ENCODE measurements around the gene TNFRSF1B.

The TNFRSF1B gene

DNA sequence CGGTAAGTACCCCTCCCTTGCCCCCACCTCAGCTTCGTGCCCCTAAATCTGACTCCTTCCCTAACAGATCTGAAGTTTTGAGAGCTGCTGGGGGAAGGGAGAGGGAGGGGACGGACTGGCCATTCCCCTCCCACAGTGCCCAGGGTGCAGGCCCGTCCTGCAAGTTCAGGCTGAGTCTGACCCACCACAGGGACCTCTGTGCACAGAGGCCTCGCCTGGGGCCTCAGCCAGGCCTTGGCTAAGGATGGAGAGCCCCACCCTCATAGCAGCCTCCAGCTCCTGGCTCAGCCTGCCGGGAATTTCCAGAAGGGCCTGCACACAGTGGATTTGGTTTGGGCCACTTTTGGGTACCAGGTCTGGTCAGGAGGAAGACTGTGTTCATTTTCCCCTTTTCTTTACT, 31.2 kb upstream of the TNFRSF1B start:
- no peaks in the 10 kb centered on the region for H3K27me3 Mint-ChIP-seq
- no peak overlapping the region for H3K4me3 Mint-ChIP-seq
- H3K27ac Mint-ChIP-seq: no peak overlapping the region
- no peaks in the 10 kb centered on the region for H3K9me3 Mint-ChIP-seq
- DNase-seq (no peak), ATAC-seq (replicated peaks) (no peak)
- no peaks in the 10 kb centered on the region for H3K36me3 Mint-ChIP-seq
- H3K4me1 Mint-ChIP-seq: peaks cover 26 to 50% of the 10 kb centered on the region in 2 donors

DNA sequence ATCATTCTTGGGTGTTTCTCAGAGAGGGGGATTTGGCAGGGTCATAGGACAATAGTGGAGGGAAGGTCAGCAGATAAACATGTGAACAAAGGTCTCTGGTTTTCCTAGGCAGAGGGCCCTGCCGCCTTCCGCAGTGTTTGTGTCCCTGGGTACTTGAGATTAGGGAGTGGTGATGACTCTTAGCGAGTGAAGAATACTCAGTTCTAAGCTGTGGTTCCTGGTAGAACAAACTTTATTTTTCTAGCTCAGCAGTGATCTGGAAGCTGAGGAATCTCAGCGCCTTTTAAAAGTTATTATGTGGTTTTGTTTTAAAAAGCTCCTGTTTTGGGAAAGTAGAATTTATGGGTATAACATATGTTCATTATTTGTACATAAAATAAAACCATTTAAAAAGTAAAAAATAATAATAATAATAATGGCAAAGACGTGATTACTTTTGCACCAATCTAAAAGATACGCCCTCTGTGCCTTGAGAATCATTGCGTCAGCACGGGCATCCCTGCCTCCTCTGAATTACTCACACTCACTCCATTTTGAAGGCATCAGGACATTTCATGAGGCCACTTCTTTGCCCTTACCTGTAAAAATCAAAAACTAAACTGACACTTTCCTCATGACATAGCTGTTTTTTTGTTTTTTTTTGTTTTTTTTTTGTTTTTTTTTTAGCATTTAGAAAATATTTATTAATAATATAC, 29.7 kb upstream of the TNFRSF1B start:
- H3K27me3 Mint-ChIP-seq: no peaks in the 10 kb centered on the region
- no peak overlapping the region for H3K4me3 Mint-ChIP-seq
- ATAC-seq (replicated peaks) (no peak), DNase-seq (no peak)
- H3K9me3 Mint-ChIP-seq: no peaks in the 10 kb centered on the region
- H3K4me1 Mint-ChIP-seq: peaks cover 28 to 61% of the 10 kb centered on the region in 2 donors
- H3K27ac Mint-ChIP-seq: no peak overlapping the region
- no peaks in the 10 kb centered on the region for H3K36me3 Mint-ChIP-seq

DNA sequence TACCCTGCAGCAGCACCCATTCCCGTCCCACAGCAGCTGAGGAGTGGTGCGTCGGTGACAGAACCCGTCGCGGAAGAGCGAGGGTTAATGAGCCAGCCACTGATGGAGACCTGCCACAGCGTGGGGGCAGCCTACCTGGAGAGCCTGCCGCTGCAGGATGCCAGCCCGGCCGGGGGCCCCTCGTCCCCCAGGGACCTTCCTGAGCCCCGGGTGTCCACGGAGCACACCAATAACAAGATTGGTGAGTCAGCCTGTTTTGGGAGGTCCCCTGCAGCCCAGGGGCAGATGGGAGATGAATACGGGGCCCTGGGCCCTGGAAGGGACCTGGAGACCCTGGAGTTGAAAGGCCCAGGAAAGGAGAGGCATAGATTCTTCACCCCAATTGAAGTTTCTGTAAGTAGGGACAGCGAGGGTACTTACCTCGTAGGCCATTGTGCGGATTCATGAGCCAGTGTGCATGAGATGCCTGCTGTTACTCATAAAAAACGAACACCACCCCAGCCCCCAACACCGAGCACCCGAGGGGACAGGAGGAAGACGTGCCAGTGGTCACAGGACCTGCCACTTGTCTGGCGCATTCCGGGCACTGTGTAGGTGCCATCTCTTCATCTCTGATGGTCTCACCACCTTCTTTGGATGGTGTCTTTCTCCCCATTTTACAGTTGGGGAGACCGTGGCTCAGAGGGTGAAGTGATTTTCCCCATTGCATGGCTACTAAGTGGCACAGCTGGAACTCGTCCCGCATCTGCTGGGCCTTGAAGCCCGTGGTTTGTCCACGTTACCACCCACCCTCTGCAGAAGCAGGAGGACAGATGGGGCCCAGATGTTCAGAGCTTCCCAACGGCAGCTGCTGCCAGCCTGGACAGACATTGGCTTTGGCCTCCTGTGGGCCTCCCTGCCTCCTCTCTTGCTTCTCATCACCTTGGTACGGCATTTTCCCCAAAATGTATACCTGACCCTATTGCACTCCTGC, 28.3 kb upstream of the TNFRSF1B start:
- Mint-ChIP-seq H3K4me3 (no peak overlapping the region), H3K27me3 (no peaks in the 10 kb centered on the region), H3K9me3 (no peaks in the 10 kb centered on the region), H3K27ac (no peak overlapping the region), H3K4me1 (peaks cover 34 to 62% of the 10 kb centered on the region in 2 donors), H3K36me3 (no peaks in the 10 kb centered on the region)
- ATAC-seq (replicated peaks): peak; percentile 15 to 60
- no peak for DNase-seq

DNA sequence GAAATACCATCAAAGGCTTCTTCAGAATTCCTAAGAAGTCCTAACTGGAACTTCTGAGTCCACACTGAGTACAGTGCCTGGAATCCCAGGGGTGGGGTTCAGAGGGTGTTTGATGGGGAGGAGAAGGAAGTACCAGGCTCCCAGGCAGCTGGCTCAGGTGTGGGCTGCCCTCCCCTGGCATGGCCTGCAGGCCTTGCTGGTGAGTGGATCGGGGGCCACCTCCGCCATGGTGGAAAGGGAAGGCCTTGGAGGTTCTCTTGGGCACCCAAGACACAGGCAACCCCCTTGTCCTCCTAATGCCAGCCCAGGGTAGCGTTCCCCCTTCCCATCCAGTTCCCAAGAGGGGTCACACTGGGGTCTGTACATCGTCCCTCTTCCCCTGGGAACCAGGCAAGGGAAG, 26.8 kb upstream of the TNFRSF1B start:
- no peak overlapping the region for H3K4me3 Mint-ChIP-seq
- no peaks in the 10 kb centered on the region for H3K36me3 Mint-ChIP-seq
- ATAC-seq (replicated peaks) (no peak), DNase-seq (no peak)
- H3K27me3 Mint-ChIP-seq: no peaks in the 10 kb centered on the region
- no peak overlapping the region for H3K27ac Mint-ChIP-seq
- H3K9me3 Mint-ChIP-seq: no peaks in the 10 kb centered on the region
- H3K4me1 Mint-ChIP-seq: peaks cover 36 to 69% of the 10 kb centered on the region in 2 donors

DNA sequence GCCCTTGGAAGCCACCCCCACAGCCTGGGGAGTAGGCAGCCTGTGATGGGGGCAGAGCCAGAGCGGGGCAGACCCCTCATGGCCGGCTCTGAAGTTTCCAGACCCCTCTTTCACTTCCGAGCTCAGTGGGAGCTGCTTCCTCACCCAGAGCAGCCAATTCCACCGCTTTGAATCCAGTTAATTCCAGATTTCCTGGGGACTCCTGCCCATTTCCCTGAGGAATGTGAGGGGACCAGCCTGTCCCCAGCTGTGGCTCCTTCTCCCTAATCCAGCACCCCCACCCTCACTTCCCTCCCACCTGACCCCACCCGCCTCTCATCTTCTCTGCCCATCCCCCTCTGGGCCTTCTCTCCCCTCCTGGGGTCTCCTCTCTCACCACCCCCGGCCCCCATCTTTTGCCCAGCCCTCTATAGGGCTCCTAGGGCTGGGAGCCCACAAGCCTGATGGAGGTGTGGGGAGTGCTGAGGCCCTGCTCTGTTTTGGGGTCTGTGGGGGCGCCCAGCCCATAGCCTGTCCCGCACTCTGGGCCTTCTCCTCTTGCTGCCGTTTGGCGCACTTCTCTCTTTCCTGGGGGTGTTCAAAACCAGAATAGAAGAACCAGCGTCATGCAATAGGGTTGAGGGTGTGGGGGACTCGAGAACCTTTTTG, 26.2 kb upstream of the TNFRSF1B start:
- H3K4me3 Mint-ChIP-seq: no peak overlapping the region
- DNase-seq (no peak), ATAC-seq (replicated peaks) (no peak)
- no peaks in the 10 kb centered on the region for H3K9me3 Mint-ChIP-seq
- no peak overlapping the region for H3K27ac Mint-ChIP-seq
- H3K4me1 Mint-ChIP-seq: peaks cover 40 to 75% of the 10 kb centered on the region in 2 donors
- no peaks in the 10 kb centered on the region for H3K36me3 Mint-ChIP-seq
- H3K27me3 Mint-ChIP-seq: no peaks in the 10 kb centered on the region

DNA sequence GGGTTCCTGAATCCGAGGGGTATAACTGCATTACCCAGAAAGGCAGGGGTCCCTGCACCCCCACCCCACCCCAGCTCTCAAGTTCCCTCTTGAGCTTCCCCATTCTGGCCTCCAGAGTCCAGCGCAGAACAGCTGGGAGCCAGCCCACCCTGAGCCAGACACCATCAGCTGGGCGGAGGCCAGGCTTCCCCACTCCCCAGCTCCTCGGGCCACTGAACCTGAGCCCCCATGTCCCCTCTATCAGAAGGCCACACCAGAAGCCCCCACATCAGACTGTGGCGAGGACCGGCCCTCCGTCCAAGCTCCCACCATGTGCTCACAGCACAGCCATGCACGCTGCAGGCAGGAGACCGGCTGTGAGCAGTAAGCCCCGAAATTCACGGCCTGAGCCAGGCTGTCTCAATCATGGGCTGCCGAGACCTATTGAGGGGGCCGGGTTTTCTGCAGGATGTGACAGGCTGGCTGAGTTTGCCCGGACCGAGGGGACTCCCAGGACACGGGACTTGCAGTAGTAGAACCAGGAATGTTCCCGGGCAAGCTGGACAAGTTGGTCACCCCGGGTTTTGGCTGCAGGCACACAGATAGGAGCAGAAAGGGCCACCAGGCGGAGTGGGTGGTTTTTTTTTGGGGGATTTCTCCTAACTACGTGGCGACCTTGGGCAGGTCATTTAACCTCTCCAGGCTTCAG, 25.5 kb upstream of the TNFRSF1B start:
- no peak for ATAC-seq (replicated peaks)
- H3K27ac Mint-ChIP-seq: no peak overlapping the region
- no peak overlapping the region for H3K4me3 Mint-ChIP-seq
- H3K9me3 Mint-ChIP-seq: no peaks in the 10 kb centered on the region
- H3K27me3 Mint-ChIP-seq: no peaks in the 10 kb centered on the region
- no peak for DNase-seq
- H3K4me1 Mint-ChIP-seq: peaks cover 44 to 82% of the 10 kb centered on the region in 2 donors
- H3K36me3 Mint-ChIP-seq: no peaks in the 10 kb centered on the region

DNA sequence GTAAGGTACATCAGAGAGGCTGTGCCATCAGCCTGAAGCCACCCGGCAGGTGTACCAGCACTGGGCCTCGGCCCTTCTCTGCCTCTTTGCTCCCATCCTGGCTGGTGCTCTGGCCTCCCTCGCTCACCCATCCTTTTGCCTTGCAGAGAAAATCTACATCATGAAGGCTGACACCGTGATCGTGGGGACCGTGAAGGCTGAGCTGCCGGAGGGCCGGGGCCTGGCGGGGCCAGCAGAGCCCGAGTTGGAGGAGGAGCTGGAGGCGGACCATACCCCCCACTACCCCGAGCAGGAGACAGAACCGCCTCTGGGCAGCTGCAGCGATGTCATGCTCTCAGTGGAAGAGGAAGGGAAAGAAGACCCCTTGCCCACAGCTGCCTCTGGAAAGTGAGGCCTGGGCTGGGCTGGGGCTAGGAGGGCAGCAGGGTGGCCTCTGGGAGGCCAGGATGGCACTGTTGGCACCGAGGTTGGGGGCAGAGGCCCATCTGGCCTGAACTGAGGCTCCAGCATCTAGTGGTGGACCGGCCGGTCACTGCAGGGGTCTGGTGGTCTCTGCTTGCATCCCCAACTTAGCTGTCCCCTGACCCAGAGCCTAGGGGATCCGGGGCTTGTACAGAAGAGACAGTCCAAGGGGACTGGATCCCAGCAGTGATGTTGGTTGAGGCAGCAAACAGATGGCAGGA, 24.5 kb upstream of the TNFRSF1B start:
- peak overlapping the region; percentile 37 for H3K27ac Mint-ChIP-seq
- H3K4me1 Mint-ChIP-seq: peaks cover 54 to 92% of the 10 kb centered on the region in 2 donors
- no peaks in the 10 kb centered on the region for H3K36me3 Mint-ChIP-seq
- no peaks in the 10 kb centered on the region for H3K9me3 Mint-ChIP-seq
- no peak for DNase-seq
- H3K4me3 Mint-ChIP-seq: no peak overlapping the region
- H3K27me3 Mint-ChIP-seq: no peaks in the 10 kb centered on the region
- no peak for ATAC-seq (replicated peaks)

DNA sequence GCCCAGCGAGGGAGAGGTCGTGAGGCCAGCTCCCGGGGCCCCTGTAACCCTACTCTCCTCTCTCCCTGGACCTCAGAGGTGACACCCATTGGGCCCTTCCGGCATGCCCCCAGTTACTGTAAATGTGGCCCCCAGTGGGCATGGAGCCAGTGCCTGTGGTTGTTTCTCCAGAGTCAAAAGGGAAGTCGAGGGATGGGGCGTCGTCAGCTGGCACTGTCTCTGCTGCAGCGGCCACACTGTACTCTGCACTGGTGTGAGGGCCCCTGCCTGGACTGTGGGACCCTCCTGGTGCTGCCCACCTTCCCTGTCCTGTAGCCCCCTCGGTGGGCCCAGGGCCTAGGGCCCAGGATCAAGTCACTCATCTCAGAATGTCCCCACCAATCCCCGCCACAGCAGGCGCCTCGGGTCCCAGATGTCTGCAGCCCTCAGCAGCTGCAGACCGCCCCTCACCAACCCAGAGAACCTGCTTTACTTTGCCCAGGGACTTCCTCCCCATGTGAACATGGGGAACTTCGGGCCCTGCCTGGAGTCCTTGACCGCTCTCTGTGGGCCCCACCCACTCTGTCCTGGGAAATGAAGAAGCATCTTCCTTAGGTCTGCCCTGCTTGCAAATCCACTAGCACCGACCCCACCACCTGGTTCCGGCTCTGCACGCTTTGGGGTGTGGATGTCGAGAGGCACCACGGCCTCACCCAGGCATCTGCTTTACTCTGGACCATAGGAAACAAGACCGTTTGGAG, 23.7 kb upstream of the TNFRSF1B start:
- Mint-ChIP-seq H3K4me1 (peaks cover 58 to 97% of the 10 kb centered on the region in 2 donors), H3K27ac (peak overlapping the region; percentile 85)
- no peak for DNase-seq

DNA sequence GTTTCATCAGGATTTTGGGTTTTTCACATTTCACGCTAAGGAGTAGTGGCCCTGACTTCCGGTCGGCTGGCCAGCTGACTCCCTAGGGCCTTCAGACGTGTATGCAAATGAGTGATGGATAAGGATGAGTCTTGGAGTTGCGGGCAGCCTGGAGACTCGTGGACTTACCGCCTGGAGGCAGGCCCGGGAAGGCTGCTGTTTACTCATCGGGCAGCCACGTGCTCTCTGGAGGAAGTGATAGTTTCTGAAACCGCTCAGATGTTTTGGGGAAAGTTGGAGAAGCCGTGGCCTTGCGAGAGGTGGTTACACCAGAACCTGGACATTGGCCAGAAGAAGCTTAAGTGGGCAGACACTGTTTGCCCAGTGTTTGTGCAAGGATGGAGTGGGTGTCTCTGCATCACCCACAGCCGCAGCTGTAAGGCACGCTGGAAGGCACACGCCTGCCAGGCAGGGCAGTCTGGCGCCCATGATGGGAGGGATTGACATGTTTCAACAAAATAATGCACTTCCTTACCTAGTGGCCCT, 23.1 kb upstream of the TNFRSF1B start:
- DNase-seq (peak; percentile 59), ATAC-seq (replicated peaks) (peak; percentile 81)
- H3K4me3 Mint-ChIP-seq: peak overlapping the region in 1 of 2 donors; percentile 60
- peak overlapping the region; percentile 85 for H3K27ac Mint-ChIP-seq
- H3K9me3 Mint-ChIP-seq: no peaks in the 10 kb centered on the region
- H3K4me1 Mint-ChIP-seq: peaks cover 53 to 97% of the 10 kb centered on the region in 2 donors
- no peaks in the 10 kb centered on the region for H3K36me3 Mint-ChIP-seq
- no peaks in the 10 kb centered on the region for H3K27me3 Mint-ChIP-seq

More for the DNA sequence above, 23.7 kb upstream of the TNFRSF1B start:
- H3K36me3 Mint-ChIP-seq: no peaks in the 10 kb centered on the region
- H3K9me3 Mint-ChIP-seq: no peaks in the 10 kb centered on the region
- no peaks in the 10 kb centered on the region for H3K27me3 Mint-ChIP-seq
- ATAC-seq (replicated peaks): peak; percentile 33 to 35
- H3K4me3 Mint-ChIP-seq: peak overlapping the region in 1 of 2 donors; percentile 60

DNA sequence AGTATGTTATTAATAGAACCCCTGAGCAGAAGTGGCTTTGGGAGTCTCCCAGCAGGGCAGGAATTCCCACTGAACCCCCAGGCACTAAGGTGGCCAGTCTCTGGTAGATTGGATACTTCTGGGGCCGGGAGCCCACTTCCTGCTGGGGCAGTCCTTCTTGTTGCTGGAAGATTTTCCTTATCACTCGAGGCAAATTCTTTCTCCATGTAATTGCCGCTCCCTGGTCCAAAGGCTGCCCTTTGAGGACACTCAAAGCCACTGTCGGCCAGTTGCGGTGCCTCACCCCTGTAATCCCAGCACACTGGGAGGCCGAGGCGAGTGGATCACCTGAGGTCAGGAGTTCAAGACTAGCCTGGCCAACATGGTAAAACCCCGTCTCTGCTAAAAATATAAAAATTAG, 22.6 kb upstream of the TNFRSF1B start:
- no peaks in the 10 kb centered on the region for H3K9me3 Mint-ChIP-seq
- H3K27ac Mint-ChIP-seq: peak overlapping the region; percentile 85
- H3K4me1 Mint-ChIP-seq: peaks cover 54 to 97% of the 10 kb centered on the region in 2 donors
- H3K4me3 Mint-ChIP-seq: no peak overlapping the region
- H3K27me3 Mint-ChIP-seq: no peaks in the 10 kb centered on the region
- DNase-seq (no peak), ATAC-seq (replicated peaks) (no peak)
- no peaks in the 10 kb centered on the region for H3K36me3 Mint-ChIP-seq

DNA sequence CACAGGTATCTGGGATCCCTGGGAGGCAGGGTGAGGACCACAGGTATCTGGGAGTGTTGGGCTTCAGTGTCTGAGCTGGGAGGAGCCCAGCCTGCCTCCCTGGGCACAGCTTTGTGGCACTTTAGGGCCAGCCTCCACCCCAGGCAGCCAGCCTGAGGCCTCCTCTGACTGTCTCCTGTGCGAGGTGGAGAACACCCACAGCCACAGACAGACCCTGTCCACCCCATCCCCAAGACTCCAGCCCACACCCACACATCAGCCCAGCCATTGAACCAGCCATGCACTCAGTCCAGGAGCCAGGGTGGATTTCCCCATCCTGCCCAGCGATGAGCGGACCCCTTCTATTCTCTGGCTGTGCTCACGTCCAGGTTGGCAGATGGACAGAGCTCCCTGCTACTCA, 21.8 kb upstream of the TNFRSF1B start:
- H3K36me3 Mint-ChIP-seq: peaks cover 4 to 5% of the 10 kb centered on the region in 2 donors
- peaks cover 2 to 3% of the 10 kb centered on the region in 2 donors for H3K9me3 Mint-ChIP-seq
- no peak for DNase-seq
- H3K4me1 Mint-ChIP-seq: peaks cover 57 to 97% of the 10 kb centered on the region in 2 donors
- H3K27me3 Mint-ChIP-seq: no peaks in the 10 kb centered on the region
- no peak for ATAC-seq (replicated peaks)
- H3K27ac Mint-ChIP-seq: peak overlapping the region; percentile 82
- no peak overlapping the region for H3K4me3 Mint-ChIP-seq

DNA sequence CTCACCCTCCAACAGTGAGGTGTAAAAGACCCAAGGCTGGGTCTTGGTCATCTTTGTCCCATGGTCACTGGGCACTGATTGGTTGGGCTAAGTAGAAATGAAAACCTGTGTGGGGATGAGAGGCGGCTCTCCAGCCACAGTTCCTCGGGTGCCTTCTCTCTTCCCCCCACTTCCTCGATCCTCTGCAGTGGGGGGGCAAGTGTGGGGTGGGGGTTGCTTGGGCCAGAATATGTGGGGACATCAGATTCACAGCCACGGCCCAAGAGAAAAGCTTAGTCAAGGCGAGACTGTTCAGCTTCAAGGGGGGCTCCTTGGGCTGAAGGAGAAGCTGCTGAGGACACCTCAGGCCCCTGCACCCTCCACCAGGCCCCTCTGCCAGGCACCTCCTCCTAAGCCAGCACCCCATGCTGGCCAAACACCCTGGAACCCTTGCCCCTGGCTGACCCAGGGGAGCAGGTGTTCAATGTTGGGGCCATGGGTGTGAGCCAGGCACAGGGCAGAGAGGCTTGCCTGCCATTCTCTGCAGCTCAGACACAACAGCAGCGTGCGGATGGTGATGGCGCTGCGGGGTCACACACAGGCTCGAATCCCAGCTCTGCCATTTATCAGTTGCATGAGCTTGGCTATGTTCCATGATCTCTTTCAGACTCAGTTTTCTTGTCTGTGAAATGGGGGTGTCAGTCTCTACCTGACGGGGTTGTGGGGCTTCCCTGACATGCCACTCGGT, 21.0 kb upstream of the TNFRSF1B start:
- ATAC-seq (replicated peaks) (no peak), DNase-seq (no peak)
- no peaks in the 10 kb centered on the region for H3K27me3 Mint-ChIP-seq
- peaks cover 2 to 3% of the 10 kb centered on the region in 2 donors for H3K9me3 Mint-ChIP-seq
- H3K36me3 Mint-ChIP-seq: peaks cover 4 to 5% of the 10 kb centered on the region in 2 donors
- peak overlapping the region; percentile 82 for H3K27ac Mint-ChIP-seq
- H3K4me3 Mint-ChIP-seq: no peak overlapping the region
- H3K4me1 Mint-ChIP-seq: peaks cover 65 to 97% of the 10 kb centered on the region in 2 donors
